Stomach (tissue), 9 donors: ENCODE measurements around the gene TPBGL. TPM values are rescaled to one million over a fixed set of nuclear protein-coding genes. Genes with fewer than 3 reads are reported as not detected.
"Not testable (repeated sequence)": the region's sequence is repeated elsewhere in the genome, so short reads cannot be mapped to it uniquely, and the experiment has no call there.

Source experiments
- DNase-seq, 2 donors: peaks; one replicate each; pipeline versions ENCODE4 v3.0.0 to v3.0.0-alpha.2; 2013 to 2019
- H3K27ac ChIP-seq, 5 donors: fragments of 200-600 bp in 4 of 5; sonication (generic) in 4 of 5; one replicate each; pipeline ENCODE4 v1.5.1; 2013 to 2019; ENCODE audit warnings: mild to moderate bottlenecking in 1 of 5, moderate library complexity in 1 of 5
- H3K27me3 ChIP-seq, 3 donors: fragments of 200-600 bp; sonication (generic); one replicate each; pipeline ENCODE4 v1.5.1; 2017 to 2019; ENCODE audit warnings: mixed run types in 1 of 3
- H3K36me3 ChIP-seq, 4 donors: fragments of 200-600 bp; sonication (generic); 1 replicate in 3 of 4; 2 replicates in 1 of 4; pipeline ENCODE4 v1.5.1; 2016 to 2019
- H3K4me1 ChIP-seq, 4 donors: fragments of 200-600 bp; sonication (generic); one replicate each; pipeline ENCODE4 v1.5.1; 2016 to 2019
- H3K4me3 ChIP-seq, 4 donors: fragments of 200-600 bp; sonication (generic) in 3 of 4; one replicate each; pipeline ENCODE4 v1.5.1; 2016 to 2019; ENCODE audit warnings: mild to moderate bottlenecking in 1 of 4
- H3K9me3 ChIP-seq, 4 donors: fragments of 200-600 bp; sonication (generic); one replicate each; pipeline ENCODE4 v1.5.1; 2016 to 2019
- CTCF ChIP-seq, 7 experiments: fragments of 450-650 bp in 4 of 7; fragments of 200-600 bp in 3 of 7; sonication (generic) in 3 of 7; IDR thresholded peaks; one replicate each; pipeline ENCODE4 v1.5.1; 2016 to 2019; ENCODE audit warnings: antibody characterized with exemption in 7 of 7, control low read depth in 2 of 7, mild to moderate bottlenecking in 1 of 7
- EP300 ChIP-seq: sonication (generic); formaldehyde crosslinking; IDR thresholded peaks from one replicate; pipeline ENCODE4 v1.6.1; 2017; ENCODE audit warnings: antibody characterized with exemption
- POLR2A ChIP-seq, 4 donors: fragments of 450-650 bp; IDR thresholded peaks; one replicate each; pipeline ENCODE4 v1.6.1; 2016; ENCODE audit warnings: antibody characterized with exemption in 4 of 4, control low read depth in 2 of 4, mild to moderate bottlenecking in 1 of 4, moderate library complexity in 1 of 4
- POLR2AphosphoS5 ChIP-seq, 3 donors: sonication (generic); formaldehyde crosslinking; IDR thresholded peaks; one replicate each; pipeline ENCODE4 v1.6.1; 2016; ENCODE audit warnings: antibody characterized with exemption in 3 of 3
- WGBS, 5 donors: extraction: QIAGEN DNeasy Blood & Tissue Kit in 3 of 5; methylation state at CpG; one replicate each; pipeline versions ENCODE4 v1.1.5 to v1.1.7; 2013 to 2018; 5-methylcytosine and 5-hydroxymethylcytosine counted together
- intact Hi-C: fragments of 100-400 bp; cut with DNase I; formaldehyde crosslinking; loops from one replicate; pipeline ENCODE4 v1.15.1; 2023; ENCODE audit warnings: low total_unique reads
- polyA plus RNA-seq, 3 donors: library from polyadenylated mRNA; stranded (reverse); fragments of 200-250 nt; gene quantifications; one replicate each; pipeline ENCODE4 v1.2.3, GENCODE V29; 2013
- total RNA-seq, 5 donors: library from RNA; depleted of rRNA; stranded (reverse); fragments of >200 nt; gene quantifications; one replicate each; pipeline versions ENCODE4 v1.1.0 to v1.2.3, GENCODE V29; 2014 to 2016
- donor health status: healthy with polysubstance abuse.
- donor health status: Bipolar disorder and iron deficiency.
- donor health status: healthy.

The TPBGL gene
- total and polyA plus RNA-seq, 8 donors = 0.13 to 1.2 TPM; not detected in 6

GRCh38 chr11:75272391-75272790, 31.8 kb downstream of the TPBGL start:
- Histone ChIP-seq H3K4me3 (no peak overlapping the region), H3K9me3 (no peaks in the 10 kb centered on the region), H3K4me1 (peaks cover 0 to 27% (median 12%) of the 10 kb centered on the region in 4 donors), H3K36me3 (peaks cover 59 to 100% (median 99%) of the 10 kb centered on the region in 4 donors), H3K27ac (no peak overlapping the region), H3K27me3 (no peaks in the 10 kb centered on the region)
- intact Hi-C loops = no loop called here
- no peak for TF ChIP-seq EP300
- TF ChIP-seq CTCF (IDR thresholded peaks at IDR 0.05) = no peak
- TF ChIP-seq POLR2A (IDR thresholded peaks at IDR 0.05) = no peak
- TF ChIP-seq POLR2AphosphoS5 (IDR thresholded peaks at IDR 0.05) = no peak
- WGBS, 5 donors = 85 to 95% (median 94%) methylated on average over 5 of the region's 5 CpGs
- DNase-seq = no peak

GRCh38 chr11:75272821-75273301, 32.3 kb downstream of the TPBGL start:
- Histone ChIP-seq H3K27me3 (no peaks in the 10 kb centered on the region), H3K4me3 (no peak overlapping the region), H3K4me1 (peaks cover 0 to 27% (median 12%) of the 10 kb centered on the region in 4 donors), H3K9me3 (no peaks in the 10 kb centered on the region), H3K27ac (no peak overlapping the region), H3K36me3 (peaks cover 59 to 100% (median 99%) of the 10 kb centered on the region in 4 donors)
- intact Hi-C loops = no loop called here
- no peak for TF ChIP-seq POLR2A (IDR thresholded peaks at IDR 0.05)
- TF ChIP-seq POLR2AphosphoS5 (IDR thresholded peaks at IDR 0.05) = no peak
- TF ChIP-seq CTCF (IDR thresholded peaks at IDR 0.05) = no peak
- no peak for TF ChIP-seq EP300
- WGBS, 5 donors = 88 to 93% (median 89%) methylated on average over 7 to 12 of the region's 12 CpGs
- no peak for DNase-seq

- Histone ChIP-seq H3K27me3 (no peaks in the 10 kb centered on the region), H3K4me3 (no peak overlapping the region), H3K4me1 (peaks cover 0 to 27% (median 12%) of the 10 kb centered on the region in 4 donors), H3K36me3 (peaks cover 59 to 100% (median 100%) of the 10 kb centered on the region in 4 donors), H3K9me3 (no peaks in the 10 kb centered on the region), H3K27ac (peak overlapping the region in 1 of 5 donors; percentile 4)
- DNase-seq = peak in 1 of 2 donors; percentile 22
- no peak for TF ChIP-seq POLR2A (IDR thresholded peaks at IDR 0.05)
- no peak for TF ChIP-seq EP300
- intact Hi-C loops = no loop called here
- WGBS, 5 donors = 88 to 96% (median 94%) methylated on average over 11 to 15 of the region's 15 CpGs
Observed at GRCh38 chr11:75273411-75274391, 33.1 kb downstream of the TPBGL start.

- H3K27me3 ChIP-seq, H3K4me3 ChIP-seq, H3K9me3 ChIP-seq, intact Hi-C loops: not testable (repeated sequence)
- 85 to 96% (median 92%) methylated on average over 3 of the region's 3 CpGs for WGBS, 5 donors
- Histone ChIP-seq H3K4me1 (peaks cover 0 to 27% (median 12%) of the 10 kb centered on the region in 4 donors), H3K27ac (peak overlapping the region in 3 of 5 donors; percentile 52 to 67 (median 62)), H3K36me3 (peaks cover 55 to 100% (median 100%) of the 10 kb centered on the region in 4 donors)
- peak in 1 of 2 donors; percentile 0 for DNase-seq
Observed at GRCh38 chr11:75274716-75275115, 34.1 kb downstream of the TPBGL start.

GRCh38 chr11:75275581-75275980, 35.0 kb downstream of the TPBGL start:
- WGBS, 5 donors = 49 to 79% (median 63%) methylated on average over 6 of the region's 6 CpGs
- H3K27ac ChIP-seq = peak overlapping the region in 4 of 5 donors; percentile 52 to 67 (median 57)
- peak; percentile 57 to 70 for DNase-seq
- peaks cover 2 to 33% (median 17%) of the 10 kb centered on the region in 4 donors for H3K4me1 ChIP-seq
- H3K9me3 ChIP-seq = no peaks in the 10 kb centered on the region
- no peak overlapping the region for H3K4me3 ChIP-seq
- H3K36me3 ChIP-seq = peaks cover 52 to 100% (median 100%) of the 10 kb centered on the region in 4 donors
- TF ChIP-seq POLR2AphosphoS5 (IDR thresholded peaks at IDR 0.05) (peak in 1 of 3 donors; percentile 35), POLR2A (IDR thresholded peaks at IDR 0.05) (no peak), EP300 (no peak)
- no peaks in the 10 kb centered on the region for H3K27me3 ChIP-seq
- intact Hi-C loops = no loop called here
